ENCODE data around the gene KANSL1.

GRCh38 chr17:46178550-46179214, 14.5 kb downstream of the KANSL1 start:
- TF ChIP-seq CTCF (IDR thresholded peaks at IDR 0.05; ENCODE audit: low read length) (no peak), EZH2phosphoT487 (IDR thresholded peaks at IDR 0.05; ENCODE audit: low read length) (no peak), EZH2 (optimal IDR thresholded peaks at IDR 0.05; ENCODE audit: low read depth, low read length) (no peak)
